ENCODE data around the gene ANKAR. TPM values are rescaled to one million over a fixed set of nuclear protein-coding genes. Genes with fewer than 3 reads are reported as not detected.

The ANKAR gene
- total RNA-seq (2021; fragmentation: NEBNext Ultra II Directional; extraction: Animal tissue kit (Norgen Biotek cat#: 25700)) = 1 to 10 TPM; 1.4 to 2.2 (median 1.7) TPM
- long read RNA-seq, partial matches to known transcripts = 0 of 2 reads
- long read RNA-seq, other reads (novel, unspliced or antisense) = 2 of 2 reads

GRCh38 chr2:189674374-189675112 lies at the start of gene ANKAR:
TSS of gene ANKAR (plus strand) at chr2:189674670. CDS start at chr2:189676491, 1,821 bp downstream.
- H3K4me1 Mint-ChIP-seq (ENCODE audit: low read depth) = peaks cover 27% of the 10 kb centered on the region
- peak within 1 kb of the TSS; percentile 98 for H3K27ac Mint-ChIP-seq
- peak; percentile 91 for TF ChIP-seq CTCF (IDR thresholded peaks at IDR 0.05)
- H3K9me3 Mint-ChIP-seq = peaks cover 14% of the 10 kb centered on the region; the same call in 1 of the 2 replicates
- peak within 1 kb of the TSS; percentile 96 for H3K4me3 Mint-ChIP-seq
- DNase-seq = peak; percentile 85
- H3K27me3 Mint-ChIP-seq (ENCODE audit: insufficient read depth) = no peaks in the 10 kb centered on the region; the same call in 1 of the 2 replicates
- peaks cover 24% of the 10 kb centered on the region for H3K36me3 Mint-ChIP-seq (ENCODE audit: low read depth)

GRCh38 chr2:189625636-189626035 lies 48.8 kb upstream of the ANKAR start:
- no peaks in the 10 kb centered on the region for H3K9me3 Mint-ChIP-seq
- no peak for DNase-seq
- no peak overlapping the region for H3K27ac Mint-ChIP-seq
- H3K27me3 Mint-ChIP-seq (ENCODE audit: insufficient read depth) = peaks cover 9% of the 10 kb centered on the region
- H3K36me3 Mint-ChIP-seq (ENCODE audit: low read depth) = no peaks in the 10 kb centered on the region
- no peak for TF ChIP-seq CTCF (IDR thresholded peaks at IDR 0.05)
- H3K4me1 Mint-ChIP-seq (ENCODE audit: low read depth) = peaks cover 13% of the 10 kb centered on the region
- H3K4me3 Mint-ChIP-seq = no peak overlapping the region

- DNase-seq = no peak
- Mint-ChIP-seq H3K36me3 (ENCODE audit: low read depth) (no peaks in the 10 kb centered on the region), H3K9me3 (no peaks in the 10 kb centered on the region), H3K4me3 (no peak overlapping the region), H3K4me1 (ENCODE audit: low read depth) (peaks cover 31% of the 10 kb centered on the region), H3K27ac (no peak overlapping the region), H3K27me3 (ENCODE audit: insufficient read depth) (peaks cover 9% of the 10 kb centered on the region)
- no peak for TF ChIP-seq CTCF (IDR thresholded peaks at IDR 0.05)
Measured at GRCh38 chr2:189627789-189628188, 46.7 kb upstream of the ANKAR start.

GRCh38 chr2:189628817-189629530 lies 45.5 kb upstream of the ANKAR start:
- Mint-ChIP-seq H3K27ac (no peak overlapping the region), H3K4me3 (no peak overlapping the region), H3K36me3 (ENCODE audit: low read depth) (no peaks in the 10 kb centered on the region), H3K4me1 (ENCODE audit: low read depth) (peaks cover 38% of the 10 kb centered on the region), H3K27me3 (ENCODE audit: insufficient read depth) (peaks cover 9% of the 10 kb centered on the region), H3K9me3 (no peaks in the 10 kb centered on the region)
- DNase-seq = no peak
- TF ChIP-seq CTCF (IDR thresholded peaks at IDR 0.05) = no peak

GRCh38 chr2:189629531-189630453 lies 44.7 kb upstream of the ANKAR start:
- Mint-ChIP-seq H3K27me3 (ENCODE audit: insufficient read depth) (peaks cover 8% of the 10 kb centered on the region), H3K36me3 (ENCODE audit: low read depth) (no peaks in the 10 kb centered on the region), H3K4me3 (peak overlapping the region; percentile 15), H3K27ac (peak overlapping the region; percentile 56), H3K9me3 (no peaks in the 10 kb centered on the region), H3K4me1 (ENCODE audit: low read depth) (peaks cover 46% of the 10 kb centered on the region)
- DNase-seq = no peak
- no peak for TF ChIP-seq CTCF (IDR thresholded peaks at IDR 0.05)

All from HFFc6 (cell line).